Stimulated activated memory B cell treated with anti-CD40 and anti-IgM and Interleukin-4, amounts not matched to agents 10 μg/mL and 1 μg/mL and 100 μg/mL, for 72 hours (primary cell): Measurements from ENCODE around the gene SCN10A.
A peak's percentile ranks its signal among the peaks of the same experiment; 100 is the strongest.

Experiments used
- ATAC-seq: fragments of 150-1000 bp; cut with Tn5 transposase; 2 replicates; pipeline ENCODE4 v1.10.0; 2021
- H3K27ac Mint-ChIP-seq: one replicate; pipeline ENCODE4 v1.8.0; 2022; ENCODE audit warnings: mild to moderate bottlenecking, mixed read lengths
- H3K27me3 Mint-ChIP-seq: one replicate; pipeline ENCODE4 v1.8.0; 2022; ENCODE audit warnings: mixed read lengths
- H3K36me3 Mint-ChIP-seq: one replicate; pipeline ENCODE4 v1.8.0; 2022; ENCODE audit warnings: mixed read lengths
- H3K4me1 Mint-ChIP-seq: one replicate; pipeline ENCODE4 v1.8.0; 2022; ENCODE audit warnings: mixed read lengths
- H3K4me3 Mint-ChIP-seq: one replicate; pipeline ENCODE4 v1.8.0; 2022; ENCODE audit warnings: mild to moderate bottlenecking, moderate library complexity, mixed read lengths
- H3K9me3 Mint-ChIP-seq: one replicate; pipeline ENCODE4 v1.8.0; 2022; ENCODE audit warnings: mixed read lengths

The SCN10A gene

DNA sequence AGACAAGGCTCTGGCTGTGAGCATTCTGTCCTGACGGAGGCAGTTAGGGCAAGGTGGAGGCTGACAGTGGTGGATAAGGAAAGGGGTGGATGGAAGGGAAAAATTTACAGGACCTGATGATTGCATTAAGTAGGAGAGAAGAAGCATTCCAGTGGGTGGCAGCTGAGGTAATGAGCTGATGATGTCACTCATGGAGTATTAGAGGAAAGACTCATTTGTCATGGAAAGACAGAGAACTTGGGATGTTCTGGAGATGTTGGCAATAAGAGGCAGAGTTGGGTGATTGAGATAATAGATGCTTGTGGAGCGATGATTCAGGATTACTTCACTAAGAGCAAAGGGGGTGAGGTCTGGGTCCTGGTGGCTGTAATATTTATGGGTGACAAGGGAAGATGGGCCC lies 102.9 kb downstream of the SCN10A start:
- Mint-ChIP-seq H3K27me3 (no peaks in the 10 kb centered on the region), H3K4me3 (no peak overlapping the region), H3K36me3 (no peaks in the 10 kb centered on the region), H3K4me1 (no peaks in the 10 kb centered on the region), H3K27ac (no peak overlapping the region), H3K9me3 (no peaks in the 10 kb centered on the region)
- no peak for ATAC-seq

DNA sequence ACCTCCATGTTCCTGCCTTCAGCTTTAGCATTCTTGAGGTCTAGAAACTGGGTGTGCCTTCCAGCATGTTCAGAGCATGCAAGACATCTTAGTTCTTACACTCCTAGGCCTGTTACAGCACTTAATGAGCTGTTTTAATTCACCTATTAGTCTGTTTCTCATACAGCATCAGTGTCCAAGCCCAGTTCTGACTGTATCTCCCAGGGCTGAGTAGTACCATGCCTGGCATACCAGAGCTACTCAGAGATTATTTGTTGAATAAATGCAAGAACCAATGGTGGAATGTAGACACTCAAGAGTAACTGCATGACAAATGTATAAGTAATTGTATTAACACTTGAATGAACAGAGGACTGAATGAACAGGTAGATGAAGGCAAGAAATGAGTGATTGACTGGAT lies 104.7 kb downstream of the SCN10A start:
- no peaks in the 10 kb centered on the region for H3K9me3 Mint-ChIP-seq
- H3K4me1 Mint-ChIP-seq, result no peaks in the 10 kb centered on the region
- H3K36me3 Mint-ChIP-seq, result no peaks in the 10 kb centered on the region
- ATAC-seq, result no peak
- H3K4me3 Mint-ChIP-seq, result no peak overlapping the region
- peaks cover 8% of the 10 kb centered on the region for H3K27me3 Mint-ChIP-seq
- no peak overlapping the region for H3K27ac Mint-ChIP-seq

DNA sequence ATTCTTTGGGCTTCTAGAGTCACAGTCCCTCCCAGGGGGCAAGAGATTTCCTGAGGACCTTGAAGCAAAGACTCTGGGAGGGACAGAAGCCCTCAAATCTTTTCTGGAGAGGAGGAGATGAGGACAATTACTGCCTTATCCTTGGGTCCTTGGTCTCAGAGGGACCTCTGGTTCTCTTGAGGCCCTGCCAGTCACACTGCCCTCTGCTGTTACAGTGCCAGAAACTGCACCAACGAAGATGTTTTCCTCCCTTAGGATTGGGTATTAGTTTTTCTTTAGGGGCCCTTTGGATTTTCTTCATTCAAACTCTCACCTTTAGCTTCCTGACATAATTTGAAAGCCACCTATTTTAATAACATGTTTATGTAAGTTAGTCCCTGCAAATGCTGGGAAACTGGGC lies 108.3 kb downstream of the SCN10A start:
- Mint-ChIP-seq H3K4me1 (no peaks in the 10 kb centered on the region), H3K27me3 (peaks cover 8% of the 10 kb centered on the region), H3K9me3 (no peaks in the 10 kb centered on the region), H3K4me3 (no peak overlapping the region), H3K27ac (no peak overlapping the region), H3K36me3 (no peaks in the 10 kb centered on the region)
- ATAC-seq, result no peak

DNA sequence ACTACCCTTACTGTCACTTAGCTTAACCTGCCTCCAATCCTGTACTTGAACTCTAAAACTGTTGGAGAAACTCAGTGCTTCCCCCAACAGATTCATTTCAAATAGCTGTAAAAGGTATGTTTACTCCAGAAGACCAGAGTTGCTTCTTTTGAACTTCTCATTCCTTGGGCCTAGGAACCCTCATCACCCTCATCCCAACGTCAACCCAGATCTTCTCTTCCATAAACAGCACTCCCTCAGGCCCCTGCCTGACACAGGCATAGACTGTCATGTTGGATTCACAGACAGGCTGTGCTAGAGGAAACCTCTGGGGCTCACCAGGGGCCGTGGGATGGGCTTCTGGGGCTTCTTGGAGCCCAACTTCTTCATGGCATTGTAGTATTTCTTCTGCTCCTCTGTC lies 109.1 kb downstream of the SCN10A start:
- no peaks in the 10 kb centered on the region for H3K4me1 Mint-ChIP-seq
- H3K36me3 Mint-ChIP-seq, result no peaks in the 10 kb centered on the region
- peaks cover 8% of the 10 kb centered on the region for H3K27me3 Mint-ChIP-seq
- no peak overlapping the region for H3K27ac Mint-ChIP-seq
- no peak overlapping the region for H3K4me3 Mint-ChIP-seq
- ATAC-seq, result no peak
- no peaks in the 10 kb centered on the region for H3K9me3 Mint-ChIP-seq

DNA sequence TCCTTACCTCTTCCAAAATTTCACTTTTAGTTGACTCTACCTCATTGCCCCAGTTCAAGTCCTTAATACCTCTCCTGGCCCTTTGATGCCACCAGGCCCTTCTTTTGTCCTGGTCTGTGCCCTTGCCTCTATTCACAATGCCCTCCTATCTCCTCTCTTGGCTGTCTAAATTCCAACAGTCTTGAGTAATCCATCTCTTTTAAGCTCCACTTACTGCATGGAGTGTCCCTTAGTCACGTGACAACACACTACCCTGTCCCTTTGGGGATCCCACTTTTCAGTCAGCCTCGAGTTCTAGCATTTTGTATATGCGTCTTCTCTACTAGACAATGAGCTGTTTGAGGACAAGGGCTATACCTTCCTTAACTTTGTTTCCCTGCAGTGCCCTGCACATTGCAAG lies 113.8 kb downstream of the SCN10A start:
- no peaks in the 10 kb centered on the region for H3K4me1 Mint-ChIP-seq
- H3K9me3 Mint-ChIP-seq, result no peaks in the 10 kb centered on the region
- peaks cover 6% of the 10 kb centered on the region for H3K27me3 Mint-ChIP-seq
- H3K27ac Mint-ChIP-seq, result no peak overlapping the region
- ATAC-seq, result no peak
- no peak overlapping the region for H3K4me3 Mint-ChIP-seq
- H3K36me3 Mint-ChIP-seq, result no peaks in the 10 kb centered on the region

DNA sequence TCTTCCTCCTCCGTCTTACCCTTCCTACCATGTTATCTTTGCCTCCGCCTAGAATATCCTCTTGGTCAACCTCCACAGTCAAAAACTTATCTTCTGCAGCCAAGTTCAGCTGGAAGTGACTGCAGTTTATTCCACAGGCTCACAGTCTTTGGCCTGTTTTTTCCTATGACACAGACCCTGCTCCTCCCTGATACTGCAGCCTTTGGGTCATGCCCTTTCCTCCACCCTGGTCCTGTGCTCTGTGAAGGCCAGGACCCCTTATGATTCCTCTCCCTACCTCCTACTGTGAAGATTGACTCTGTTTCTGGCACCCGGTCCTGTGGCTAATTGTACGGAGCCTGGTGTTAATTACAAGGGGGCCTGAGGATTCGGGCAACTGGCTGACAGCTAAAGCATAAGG lies 117.3 kb downstream of the SCN10A start:
- Mint-ChIP-seq H3K27me3 (no peaks in the 10 kb centered on the region), H3K36me3 (no peaks in the 10 kb centered on the region), H3K4me1 (no peaks in the 10 kb centered on the region), H3K27ac (no peak overlapping the region), H3K4me3 (no peak overlapping the region), H3K9me3 (no peaks in the 10 kb centered on the region)
- ATAC-seq, result no peak

DNA sequence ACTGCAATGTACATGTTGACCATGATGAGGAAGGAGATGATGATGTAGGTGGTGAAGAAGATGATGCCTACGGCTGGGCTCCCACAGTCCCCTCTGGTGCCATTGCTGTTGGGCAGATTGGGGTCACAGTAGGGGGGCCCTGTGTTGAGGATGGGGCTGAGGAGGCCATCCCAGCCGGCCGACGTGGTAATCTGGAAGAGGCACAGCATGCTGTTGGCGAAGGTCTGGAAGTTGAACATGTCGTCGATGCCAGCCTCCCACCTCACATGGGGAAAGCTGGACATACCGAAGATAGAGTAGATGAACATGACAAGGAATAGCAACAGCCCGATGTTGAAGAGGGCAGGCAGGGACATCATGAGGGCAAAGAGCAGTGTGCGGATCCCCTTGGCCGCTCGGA lies 118.0 kb downstream of the SCN10A start:
- H3K36me3 Mint-ChIP-seq, result no peaks in the 10 kb centered on the region
- no peak for ATAC-seq
- H3K27ac Mint-ChIP-seq, result no peak overlapping the region
- H3K4me3 Mint-ChIP-seq, result no peak overlapping the region
- no peaks in the 10 kb centered on the region for H3K27me3 Mint-ChIP-seq
- no peaks in the 10 kb centered on the region for H3K4me1 Mint-ChIP-seq
- no peaks in the 10 kb centered on the region for H3K9me3 Mint-ChIP-seq

DNA sequence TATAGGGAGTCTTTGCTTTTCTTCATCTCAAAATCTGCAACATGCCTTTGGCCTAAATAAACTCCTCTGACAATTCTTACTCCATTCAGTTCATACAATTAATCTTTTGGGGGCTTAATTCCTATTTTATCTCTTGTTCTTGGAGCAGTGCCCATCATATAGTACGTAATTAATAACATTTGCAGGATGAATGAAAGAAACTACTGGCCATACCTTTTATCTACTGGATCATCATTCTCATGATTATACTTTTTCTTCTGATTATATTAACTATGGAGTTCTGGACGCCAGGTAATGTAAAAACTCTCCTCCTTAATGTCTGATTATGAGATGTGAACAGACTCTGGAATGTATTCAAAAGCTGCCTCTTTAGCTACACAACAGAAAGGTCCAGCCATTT lies 120.0 kb downstream of the SCN10A start:
- ATAC-seq, result no peak
- Mint-ChIP-seq H3K36me3 (no peaks in the 10 kb centered on the region), H3K4me3 (no peak overlapping the region), H3K27me3 (no peaks in the 10 kb centered on the region), H3K4me1 (no peaks in the 10 kb centered on the region), H3K9me3 (no peaks in the 10 kb centered on the region), H3K27ac (no peak overlapping the region)

DNA sequence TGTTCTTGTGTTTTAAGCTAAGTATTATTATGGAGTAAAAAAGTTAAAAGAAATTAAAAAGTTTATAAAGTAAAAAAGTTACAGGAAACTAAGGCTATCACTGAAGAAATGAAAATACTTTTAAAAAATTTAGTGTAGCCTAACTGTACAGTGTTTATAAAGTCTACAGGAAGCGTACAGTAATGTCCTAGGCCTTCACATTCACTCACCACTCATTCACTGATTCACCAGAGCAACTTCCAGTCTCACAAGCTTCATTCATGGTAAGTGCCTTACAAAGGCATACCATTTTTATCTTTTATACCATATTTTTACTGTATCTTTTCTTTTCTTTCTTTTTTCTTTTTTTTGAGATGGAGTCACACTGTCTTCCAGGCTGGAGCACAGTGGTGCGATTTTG lies 125.8 kb downstream of the SCN10A start:
- no peak for ATAC-seq
- no peaks in the 10 kb centered on the region for H3K36me3 Mint-ChIP-seq
- H3K4me3 Mint-ChIP-seq, result no peak overlapping the region
- H3K27me3 Mint-ChIP-seq, result no peaks in the 10 kb centered on the region
- H3K9me3 Mint-ChIP-seq, result peaks cover 4% of the 10 kb centered on the region
- H3K4me1 Mint-ChIP-seq, result no peaks in the 10 kb centered on the region
- H3K27ac Mint-ChIP-seq, result no peak overlapping the region

DNA sequence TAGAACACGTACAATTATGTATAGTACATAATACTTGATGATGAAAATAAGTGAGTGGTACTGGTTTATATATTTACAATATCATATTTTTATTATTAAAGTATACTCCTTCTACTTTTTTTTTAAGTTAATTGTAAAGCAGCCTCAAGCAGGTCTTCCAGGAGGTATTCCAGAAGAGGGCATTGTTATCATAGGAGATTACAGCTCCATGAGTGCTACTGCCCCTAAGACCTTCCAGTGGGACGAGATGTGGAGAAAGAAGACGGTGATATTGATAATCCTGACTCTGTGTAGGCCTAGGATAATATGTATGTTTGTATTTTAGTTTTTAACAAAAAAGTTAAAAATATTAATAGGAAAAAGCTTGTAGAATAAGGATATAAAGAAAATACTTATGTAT lies 126.2 kb downstream of the SCN10A start:
- no peaks in the 10 kb centered on the region for H3K4me1 Mint-ChIP-seq
- peaks cover 4% of the 10 kb centered on the region for H3K9me3 Mint-ChIP-seq
- no peaks in the 10 kb centered on the region for H3K36me3 Mint-ChIP-seq
- H3K27me3 Mint-ChIP-seq, result no peaks in the 10 kb centered on the region
- H3K27ac Mint-ChIP-seq, result no peak overlapping the region
- no peak for ATAC-seq
- H3K4me3 Mint-ChIP-seq, result no peak overlapping the region

DNA sequence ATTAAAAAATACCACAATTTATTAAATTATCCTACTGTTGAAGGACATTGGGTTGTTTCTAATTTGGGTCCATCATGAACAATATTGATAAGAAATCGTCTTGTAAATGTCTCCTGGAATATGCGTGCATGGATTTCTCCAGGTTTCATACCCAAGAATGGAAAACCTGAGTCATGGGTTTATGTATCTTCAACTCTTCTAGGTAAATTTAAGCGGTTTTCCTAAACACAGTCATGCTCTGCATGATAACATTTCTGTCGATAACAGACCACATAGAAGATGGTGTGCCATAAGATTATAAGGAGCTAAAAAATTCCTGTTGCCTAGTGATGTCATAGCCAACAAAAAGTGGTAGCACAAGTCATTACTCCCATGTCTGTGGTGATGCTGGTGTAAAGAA lies 126.7 kb downstream of the SCN10A start:
- Mint-ChIP-seq H3K4me3 (no peak overlapping the region), H3K27me3 (no peaks in the 10 kb centered on the region), H3K36me3 (no peaks in the 10 kb centered on the region), H3K27ac (no peak overlapping the region), H3K4me1 (no peaks in the 10 kb centered on the region), H3K9me3 (peaks cover 4% of the 10 kb centered on the region)
- ATAC-seq, result no peak

DNA sequence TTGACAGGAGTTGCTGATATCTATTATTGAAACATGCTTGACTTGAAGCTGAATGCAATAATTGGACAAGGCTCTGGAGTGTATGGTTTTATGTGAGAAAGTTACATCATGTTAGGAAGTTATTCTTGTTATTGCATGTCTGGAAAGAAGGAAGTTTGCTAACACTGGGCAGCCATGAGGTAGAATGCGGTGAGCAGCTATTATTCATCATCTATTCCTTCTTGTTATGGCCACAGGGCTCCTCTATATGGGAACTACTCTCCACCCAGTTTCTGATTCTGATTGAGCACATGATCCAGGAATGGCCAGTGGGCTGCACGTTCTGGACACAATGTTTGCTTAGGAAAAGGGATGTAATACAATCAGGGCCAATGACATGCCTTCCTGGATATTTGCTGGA lies 128.7 kb downstream of the SCN10A start:
- peak; percentile 14 for ATAC-seq

DNA sequence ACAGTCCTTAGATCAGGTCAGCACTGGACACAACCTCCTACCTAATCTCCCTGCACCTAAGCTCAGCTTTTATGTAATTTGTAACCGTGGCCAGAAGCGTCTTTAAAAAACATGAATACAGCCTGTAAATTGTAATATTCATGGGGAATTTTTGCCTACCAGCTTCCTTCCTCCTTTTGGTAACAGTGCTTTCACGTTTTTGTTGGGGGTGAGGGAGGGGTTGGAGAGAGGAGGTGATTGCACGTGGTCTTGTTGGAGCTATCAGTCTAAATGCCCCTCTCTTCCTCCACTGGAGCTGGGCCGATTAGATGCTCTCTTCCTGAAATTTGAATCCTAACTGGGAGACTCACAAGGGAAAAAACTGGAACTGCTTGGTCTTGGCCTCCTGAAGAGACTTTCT lies 131.5 kb downstream of the SCN10A start:
- Mint-ChIP-seq H3K9me3 (peaks cover 4% of the 10 kb centered on the region), H3K4me1 (no peaks in the 10 kb centered on the region), H3K4me3 (no peak overlapping the region), H3K27ac (no peak overlapping the region), H3K27me3 (no peaks in the 10 kb centered on the region), H3K36me3 (no peaks in the 10 kb centered on the region)
- no peak for ATAC-seq

More for the DNA sequence above, 128.7 kb downstream of the SCN10A start:
- Mint-ChIP-seq H3K36me3 (no peaks in the 10 kb centered on the region), H3K27me3 (no peaks in the 10 kb centered on the region), H3K27ac (no peak overlapping the region), H3K9me3 (peaks cover 4% of the 10 kb centered on the region), H3K4me1 (no peaks in the 10 kb centered on the region), H3K4me3 (no peak overlapping the region)

DNA sequence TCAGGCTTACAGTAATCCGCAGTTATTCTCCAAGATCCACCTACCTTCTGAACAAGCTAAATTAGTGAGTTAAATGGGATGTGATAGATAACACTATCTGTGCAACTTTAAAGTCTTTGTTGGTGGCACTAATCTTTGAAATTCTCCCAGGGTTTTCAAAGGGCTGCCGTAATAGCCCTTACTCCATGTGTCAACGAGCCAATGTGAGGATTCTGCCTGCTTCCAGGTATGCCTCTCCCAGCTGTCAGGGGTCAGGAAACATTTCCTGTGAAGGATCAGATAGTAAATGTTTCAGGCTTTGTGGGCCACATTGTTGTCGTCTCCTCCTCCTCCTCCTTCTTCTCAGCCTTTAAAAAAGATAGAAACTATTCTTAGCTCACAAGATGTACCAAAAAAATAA lies 146.3 kb downstream of the SCN10A start:
- peaks cover 3% of the 10 kb centered on the region for H3K9me3 Mint-ChIP-seq
- ATAC-seq, result no peak
- H3K4me1 Mint-ChIP-seq, result no peaks in the 10 kb centered on the region
- no peak overlapping the region for H3K27ac Mint-ChIP-seq
- H3K27me3 Mint-ChIP-seq, result peaks cover 22% of the 10 kb centered on the region
- no peaks in the 10 kb centered on the region for H3K36me3 Mint-ChIP-seq
- no peak overlapping the region for H3K4me3 Mint-ChIP-seq

DNA sequence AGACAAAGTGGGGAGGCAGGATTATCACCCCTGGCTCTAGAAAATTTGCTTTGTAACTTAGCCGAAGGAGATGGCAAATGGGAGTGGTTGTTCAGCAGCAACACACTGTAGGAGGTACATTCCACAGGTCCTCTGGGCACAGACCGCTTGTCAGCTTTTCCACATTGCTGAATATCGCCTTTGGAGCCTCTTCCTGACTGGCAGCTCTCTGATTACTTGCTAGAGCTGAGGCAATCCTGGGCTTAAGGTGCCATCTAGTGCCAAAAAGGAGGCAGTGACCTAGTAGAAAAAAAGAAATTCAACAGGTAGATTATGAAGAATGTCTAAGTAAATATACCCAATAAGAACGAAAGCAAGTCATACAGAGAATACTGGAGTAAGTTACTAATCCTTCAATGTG lies 153.5 kb downstream of the SCN10A start:
- H3K27ac Mint-ChIP-seq, result no peak overlapping the region
- peaks cover 8% of the 10 kb centered on the region for H3K36me3 Mint-ChIP-seq
- no peak for ATAC-seq

DNA sequence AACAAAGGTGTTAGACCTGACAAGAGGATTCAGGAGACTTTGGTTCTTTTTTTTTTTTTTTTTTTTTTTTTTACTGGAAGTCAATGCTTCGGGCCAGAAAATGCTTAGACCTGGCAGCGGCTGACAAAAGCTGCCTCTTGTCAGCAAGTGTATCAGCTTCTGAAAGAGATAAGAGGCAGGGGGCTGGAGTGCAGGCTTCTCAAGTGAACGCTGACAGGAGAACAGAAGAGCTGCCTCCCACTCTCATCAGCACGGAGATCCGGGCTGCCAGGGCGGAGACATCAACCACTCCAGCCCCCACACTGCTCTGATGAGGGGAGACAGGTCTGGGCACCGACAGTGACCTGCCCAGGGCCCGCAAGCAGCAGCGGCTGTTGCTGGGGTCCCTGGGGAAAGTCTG lies 157.2 kb downstream of the SCN10A start:
- Mint-ChIP-seq H3K9me3 (peaks cover 18% of the 10 kb centered on the region), H3K27ac (no peak overlapping the region), H3K36me3 (peaks cover 8% of the 10 kb centered on the region), H3K27me3 (peaks cover 40% of the 10 kb centered on the region), H3K4me1 (no peaks in the 10 kb centered on the region), H3K4me3 (no peak overlapping the region)
- ATAC-seq, result no peak

More for the DNA sequence above, 153.5 kb downstream of the SCN10A start:
- Mint-ChIP-seq H3K4me3 (no peak overlapping the region), H3K4me1 (no peaks in the 10 kb centered on the region), H3K27me3 (peaks cover 27% of the 10 kb centered on the region), H3K9me3 (peaks cover 25% of the 10 kb centered on the region)

DNA sequence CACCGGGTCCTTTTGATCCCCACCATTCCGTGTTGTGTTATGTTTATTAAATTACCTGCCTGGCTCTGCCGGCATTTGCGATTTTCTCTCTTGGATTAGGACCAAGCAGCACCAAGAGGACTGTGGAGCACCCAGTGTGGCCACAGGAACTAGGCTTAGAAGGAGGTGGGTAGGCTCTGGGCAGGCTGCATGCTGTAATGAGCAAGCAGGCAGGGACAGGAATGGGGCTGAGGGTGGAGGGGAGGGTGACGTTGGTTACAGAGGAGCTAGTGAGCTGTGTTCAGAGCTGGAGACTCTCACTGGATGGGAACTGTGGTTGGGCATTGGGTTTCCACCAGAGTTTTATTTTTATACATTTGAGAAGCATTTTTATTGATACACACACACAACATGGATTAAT lies 158.6 kb downstream of the SCN10A start:
- Mint-ChIP-seq H3K27me3 (peaks cover 29% of the 10 kb centered on the region), H3K36me3 (no peaks in the 10 kb centered on the region)
- no peak for ATAC-seq

More for the DNA sequence above, 158.6 kb downstream of the SCN10A start:
- no peak overlapping the region for H3K4me3 Mint-ChIP-seq
- peaks cover 5% of the 10 kb centered on the region for H3K9me3 Mint-ChIP-seq
- no peaks in the 10 kb centered on the region for H3K4me1 Mint-ChIP-seq
- H3K27ac Mint-ChIP-seq, result no peak overlapping the region
